ENCODE results near the gene RAB8A. TPM values are rescaled to one million over a fixed set of nuclear protein-coding genes. Genes with fewer than 3 reads are reported as not detected.

Gene RAB8A
- total RNA-seq, 1 donor from 2014 or later = 39.2 TPM

DNA sequence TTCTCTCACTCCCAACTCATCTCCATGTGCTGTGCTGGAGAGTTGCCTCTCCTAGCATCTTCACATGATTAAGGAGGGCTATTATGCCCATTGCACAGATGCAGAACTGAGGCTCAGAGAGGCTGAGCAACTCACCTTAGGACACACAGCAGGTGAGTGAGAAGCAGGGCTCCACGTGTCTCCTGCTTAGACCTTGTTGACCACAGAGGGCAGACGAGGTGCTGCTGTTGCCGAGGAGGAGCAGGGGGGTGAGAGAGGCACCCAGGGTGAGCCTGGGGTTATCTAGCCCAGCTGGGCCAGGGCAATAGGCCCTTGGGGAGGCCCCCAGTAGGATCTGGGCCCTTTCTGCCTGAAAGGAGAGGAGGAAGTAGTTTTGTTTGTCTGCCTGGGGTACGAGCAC is 29.4 kb downstream of the RAB8A start:
- no peaks in the 10 kb centered on the region for H3K9me3 Mint-ChIP-seq
- Histone ChIP-seq H3F3A (ENCODE audit: low read depth) (no peaks in the 10 kb centered on the region), H2AFZ (replicated peaks) (no peak overlapping the region), H3K79me2 (ENCODE audit: low read depth) (no peaks in the 10 kb centered on the region), H4K20me1 (ENCODE audit: low read depth) (no peaks in the 10 kb centered on the region), H3K4me2 (no peak overlapping the region), H3K4me1 (no peaks in the 10 kb centered on the region), H3K9ac (no peak overlapping the region), H3K27me3 (no peaks in the 10 kb centered on the region), H3K27ac (no peak overlapping the region), H3K9me3 (ENCODE audit: low read depth) (no peaks in the 10 kb centered on the region), H3K36me3 (no peaks in the 10 kb centered on the region), H3K4me3 (no peak overlapping the region)
- H3K36me3 Mint-ChIP-seq = no peaks in the 10 kb centered on the region
- H3K4me3 Mint-ChIP-seq = no peak overlapping the region
- TF ChIP-seq EZH2phosphoT487 (IDR thresholded peaks at IDR 0.05) (no peak), EZH2 (IDR thresholded peaks at IDR 0.05) (no peak)
- TF ChIP-seq, protein P1, sequence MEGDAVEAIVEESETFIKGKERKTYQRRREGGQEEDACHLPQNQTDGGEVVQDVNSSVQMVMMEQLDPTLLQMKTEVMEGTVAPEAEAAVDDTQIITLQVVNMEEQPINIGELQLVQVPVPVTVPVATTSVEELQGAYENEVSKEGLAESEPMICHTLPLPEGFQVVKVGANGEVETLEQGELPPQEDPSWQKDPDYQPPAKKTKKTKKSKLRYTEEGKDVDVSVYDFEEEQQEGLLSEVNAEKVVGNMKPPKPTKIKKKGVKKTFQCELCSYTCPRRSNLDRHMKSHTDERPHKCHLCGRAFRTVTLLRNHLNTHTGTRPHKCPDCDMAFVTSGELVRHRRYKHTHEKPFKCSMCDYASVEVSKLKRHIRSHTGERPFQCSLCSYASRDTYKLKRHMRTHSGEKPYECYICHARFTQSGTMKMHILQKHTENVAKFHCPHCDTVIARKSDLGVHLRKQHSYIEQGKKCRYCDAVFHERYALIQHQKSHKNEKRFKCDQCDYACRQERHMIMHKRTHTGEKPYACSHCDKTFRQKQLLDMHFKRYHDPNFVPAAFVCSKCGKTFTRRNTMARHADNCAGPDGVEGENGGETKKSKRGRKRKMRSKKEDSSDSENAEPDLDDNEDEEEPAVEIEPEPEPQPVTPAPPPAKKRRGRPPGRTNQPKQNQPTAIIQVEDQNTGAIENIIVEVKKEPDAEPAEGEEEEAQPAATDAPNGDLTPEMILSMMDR (IDR thresholded peaks at IDR 0.05) = no peak
- H3K27ac Mint-ChIP-seq = no peak overlapping the region
- H3K27me3 Mint-ChIP-seq (ENCODE audit: insufficient read depth, low read depth) = peaks cover 2% of the 10 kb centered on the region
- no peak for DNase-seq (ENCODE audit: low spot score)
- H3K4me1 Mint-ChIP-seq = no peaks in the 10 kb centered on the region

DNA sequence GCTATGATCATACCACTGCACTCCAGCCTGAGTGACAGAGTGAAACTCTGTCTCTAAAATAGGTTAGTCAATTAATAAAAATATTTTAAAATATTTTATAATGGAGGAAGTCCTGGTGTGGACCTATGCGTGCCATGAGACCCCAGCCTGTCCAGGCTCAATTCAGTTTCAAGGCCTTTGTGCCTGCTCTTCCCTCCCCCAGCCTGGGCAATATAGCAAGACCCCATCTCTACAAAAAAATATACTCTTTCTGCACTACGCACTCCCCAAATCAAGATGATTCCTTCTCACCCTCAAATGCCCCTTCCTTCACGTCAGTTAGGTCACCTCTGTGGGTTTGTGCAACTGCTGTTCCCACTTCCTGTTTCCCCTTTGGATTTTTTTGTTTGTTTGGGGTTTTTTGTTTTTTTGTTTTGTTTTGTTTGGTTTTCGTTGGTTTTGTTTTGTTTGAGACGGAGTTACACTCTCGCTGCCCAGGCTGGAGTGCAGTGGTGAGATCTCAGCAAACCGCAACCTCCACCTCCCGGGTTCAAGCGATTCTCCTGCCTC is 30.4 kb downstream of the RAB8A start:
- no peak for TF ChIP-seq EZH2 (IDR thresholded peaks at IDR 0.05)
- TF ChIP-seq EZH2phosphoT487 (IDR thresholded peaks at IDR 0.05) = no peak
- TF ChIP-seq, protein P1 (IDR thresholded peaks at IDR 0.05) = no peak
- Mint-ChIP-seq H3K27ac (no peak overlapping the region), H3K4me1 (no peaks in the 10 kb centered on the region), H3K4me3 (no peak overlapping the region), H3K9me3 (no peaks in the 10 kb centered on the region), H3K36me3 (no peaks in the 10 kb centered on the region), H3K27me3 (ENCODE audit: insufficient read depth, low read depth) (peaks cover 4% of the 10 kb centered on the region)
- Histone ChIP-seq H3K4me3 (no peak overlapping the region), H3K27me3 (no peaks in the 10 kb centered on the region), H2AFZ (replicated peaks) (no peak overlapping the region), H3K27ac (no peak overlapping the region), H3K4me1 (no peaks in the 10 kb centered on the region), H4K20me1 (ENCODE audit: low read depth) (no peaks in the 10 kb centered on the region), H3K9ac (no peak overlapping the region), H3K36me3 (no peaks in the 10 kb centered on the region), H3K4me2 (no peak overlapping the region), H3K9me3 (ENCODE audit: low read depth) (no peaks in the 10 kb centered on the region), H3K79me2 (ENCODE audit: low read depth) (no peaks in the 10 kb centered on the region), H3F3A (ENCODE audit: low read depth) (no peaks in the 10 kb centered on the region)
- no peak for DNase-seq (ENCODE audit: low spot score)

DNA sequence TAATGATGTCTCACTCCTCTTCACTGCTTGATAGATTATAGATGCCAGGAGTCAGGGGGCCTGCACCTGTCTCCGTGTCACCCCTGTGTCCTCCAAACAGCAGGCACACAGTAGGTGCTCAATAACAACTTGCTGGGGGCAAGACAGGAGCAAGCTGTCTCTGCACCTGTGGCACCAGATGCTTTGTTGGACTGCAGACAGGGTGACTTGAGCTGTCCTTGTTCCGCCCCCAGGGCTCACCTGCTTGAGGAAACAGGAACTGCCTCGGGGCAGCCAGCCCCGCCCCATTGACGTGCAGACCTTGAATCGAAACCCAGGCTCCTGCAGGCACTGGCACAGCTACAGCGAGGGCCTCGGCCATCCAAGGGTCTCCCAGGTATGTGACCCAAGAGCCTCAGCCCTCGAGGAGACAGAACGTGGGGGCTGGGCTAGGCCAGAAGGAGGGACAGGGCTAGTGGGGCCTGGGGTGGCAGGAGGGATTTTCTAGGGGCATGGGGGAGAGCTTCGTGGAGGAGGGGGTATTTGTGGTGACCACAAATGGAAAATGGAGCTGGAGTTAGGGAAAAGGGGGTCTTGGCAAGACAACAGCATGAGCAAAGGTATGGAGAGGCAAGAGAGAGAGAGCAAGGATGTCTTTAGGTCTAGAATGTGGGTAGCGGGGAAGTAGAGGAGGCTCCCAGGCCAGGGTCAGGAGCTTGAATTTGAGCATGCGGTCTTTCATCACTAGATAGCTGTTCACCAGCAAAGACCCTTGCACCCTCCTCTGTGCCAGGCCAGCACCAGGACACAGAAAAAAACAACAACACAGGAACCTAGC is 31.9 kb downstream of the RAB8A start, which contains the start of gene HSH2D:
Gene HSH2D, plus strand, starts transcription at position 287 of the 817 bp plus-strand sequence. CDS start 5,066 bp downstream, outside the sequence.
- H3K27me3 ChIP-seq = no peaks in the 10 kb centered on the region
- no peak within 1 kb of the TSS for H3K4me3 ChIP-seq
- H3K4me1 ChIP-seq = no peaks in the 10 kb centered on the region
- no peak for DNase-seq (ENCODE audit: low spot score)
- H2AFZ ChIP-seq (replicated peaks) = no peak within 1 kb of the TSS
- H3K36me3 ChIP-seq = no peaks in the 10 kb centered on the region
- H3K79me2 ChIP-seq (ENCODE audit: low read depth) = no peaks in the 10 kb centered on the region
- no peaks in the 10 kb centered on the region for H3F3A ChIP-seq (ENCODE audit: low read depth)
- H3K9me3 ChIP-seq (ENCODE audit: low read depth) = no peaks in the 10 kb centered on the region
- H3K27ac Mint-ChIP-seq = no peak within 1 kb of the TSS
- no peak within 1 kb of the TSS for H3K9ac ChIP-seq
- no peaks in the 10 kb centered on the region for H3K36me3 Mint-ChIP-seq
- H3K9me3 Mint-ChIP-seq = no peaks in the 10 kb centered on the region
- H3K4me2 ChIP-seq = no peak within 1 kb of the TSS
- TF ChIP-seq EZH2 (IDR thresholded peaks at IDR 0.05) = no peak
- TF ChIP-seq, protein P1 (IDR thresholded peaks at IDR 0.05) = no peak
- TF ChIP-seq EZH2phosphoT487 (IDR thresholded peaks at IDR 0.05) = no peak
- no peak within 1 kb of the TSS for H3K27ac ChIP-seq
- no peaks in the 10 kb centered on the region for H4K20me1 ChIP-seq (ENCODE audit: low read depth)
- peaks cover 2% of the 10 kb centered on the region for H3K27me3 Mint-ChIP-seq (ENCODE audit: insufficient read depth, low read depth)
- H3K4me1 Mint-ChIP-seq = no peaks in the 10 kb centered on the region
- H3K4me3 Mint-ChIP-seq = no peak within 1 kb of the TSS
